OCI-LY7 (cell line): ENCODE data around the gene TPH2. TPM values are rescaled to one million over a fixed set of nuclear protein-coding genes. Genes with fewer than 3 reads are reported as not detected.

ENCODE experiments used
- BruUV-seq: library from RNA; stranded (reverse); fragments of 400-500 nt; replicated peaks from 2 replicates; lab custom pipeline; 2021; lab: Mats Ljungman, UMichigan
- CTCF ChIA-PET: fragments of 300-600 bp; sonication (Branson Sonifier 250); formaldehyde crosslinking; loops from one replicate; lab custom pipeline; 2022; ENCODE audit warnings: antibody characterized with exemption; ENCODE audit not compliant: unreplicated experiment; lab: Charles Lee
- POLR2A ChIA-PET: fragments of 300-600 bp; sonication (Branson Sonifier 250); formaldehyde crosslinking; loops from one replicate; lab custom pipeline; 2022; ENCODE audit warnings: antibody characterized with exemption; lab: Charles Lee
- DNase-seq: peaks from one replicate; pipeline ENCODE4 v3.0.0-alpha.2; 2015; ENCODE audit warnings: low spot score
- H2AFZ ChIP-seq: fragments of 200-600 bp; sonication (generic), shearing (Covaris generic); 2 replicates; pipeline ENCODE4 v1.6.1; 2014; ENCODE audit warnings: mild to moderate bottlenecking, antibody characterized with exemption, low read length, moderate library complexity
- H3K27ac ChIP-seq: fragments of 200-600 bp; sonication (generic); 2 replicates; pipeline ENCODE4 v1.5.1; 2014; ENCODE audit warnings: mixed run types, low read depth, mild to moderate bottlenecking, moderate library complexity, low read length, inconsistent platforms; ENCODE audit not compliant: poor library complexity, severe bottlenecking
- H3K36me3 ChIP-seq: fragments of 200-600 bp; sonication (generic); 2 replicates; pipeline ENCODE4 v1.6.1; 2014; ENCODE audit warnings: mild to moderate bottlenecking, antibody characterized with exemption, low read length, moderate library complexity, mixed read lengths; ENCODE audit not compliant: insufficient read depth
- H3K4me1 ChIP-seq: fragments of 200-600 bp; sonication (generic); 2 replicates; pipeline ENCODE4 v1.5.1; 2014; ENCODE audit warnings: mild to moderate bottlenecking, low read length; ENCODE audit not compliant: insufficient read depth, poor library complexity, severe bottlenecking
- H3K4me2 ChIP-seq: fragments of 200-600 bp; sonication (generic); 2 replicates; pipeline ENCODE4 v1.6.1; 2014; ENCODE audit warnings: mild to moderate bottlenecking, low read length
- H3K4me3 ChIP-seq: fragments of 200-600 bp; sonication (generic); 2 replicates; pipeline ENCODE4 v1.5.1; 2014; ENCODE audit warnings: mild to moderate bottlenecking, low read depth, low read length; ENCODE audit not compliant: poor library complexity, severe bottlenecking
- H3K79me2 ChIP-seq: fragments of 200-600 bp; sonication (generic); 2 replicates; pipeline ENCODE4 v1.6.1; 2016; ENCODE audit warnings: low read depth, mild to moderate bottlenecking, low read length, moderate library complexity, mixed read lengths; ENCODE audit not compliant: insufficient read depth
- H3K9me2 ChIP-seq: fragments of 200-600 bp; sonication (generic); 2 replicates; pipeline ENCODE4 v1.6.1; 2016; ENCODE audit warnings: mild to moderate bottlenecking, low read length, mixed read lengths; ENCODE audit not compliant: insufficient read depth
- H3K9me3 ChIP-seq: fragments of 200-600 bp; sonication (generic); 2 replicates; pipeline ENCODE4 v1.6.1; 2014; ENCODE audit warnings: mild to moderate bottlenecking, mixed run types, low read length, mixed read lengths
- H4K20me1 ChIP-seq: fragments of 200-600 bp; sonication (generic); 2 replicates; pipeline ENCODE4 v1.6.1; 2014; ENCODE audit warnings: mild to moderate bottlenecking, antibody characterized with exemption, low read length, moderate library complexity, mixed read lengths; ENCODE audit not compliant: insufficient read depth
- EZH2phosphoT487 ChIP-seq: fragments of 200-600 bp; sonication (generic); IDR thresholded peaks from 2 replicates; pipeline ENCODE4 v1.6.1; 2018; ENCODE audit warnings: low read depth, borderline replicate concordance, mild to moderate bottlenecking, mixed run types, antibody characterized with exemption, low read length, moderate library complexity, mixed read lengths
- intact Hi-C: fragments of 100-400 bp; cut with micrococcal nuclease; formaldehyde crosslinking; loops from one replicate; pipeline ENCODE4 v1.10.0; 2022; ENCODE audit not compliant: unreplicated experiment
- total RNA-seq, 2 experiments: library from RNA; depleted of rRNA in 1 of 2; stranded (reverse); fragments of >200 nt in 1 of 2; shearing (Covaris generic) in 1 of 2; gene quantifications; 2 replicates each; pipeline ENCODE4 v1.2.3, GENCODE V29; 2014 to 2022
- TF ChIP-seq, protein P1 (sequence below): fragments of 200-600 bp; sonication (generic); conservative IDR thresholded peaks from 2 replicates; pipeline ENCODE4 v1.5.1; 2014; ENCODE audit warnings: mild to moderate bottlenecking, antibody characterized with exemption, low read length, moderate library complexity, mixed read lengths

Gene TPH2
- total RNA-seq, 2 experiments from 2014 or later, result not detected

DNA sequence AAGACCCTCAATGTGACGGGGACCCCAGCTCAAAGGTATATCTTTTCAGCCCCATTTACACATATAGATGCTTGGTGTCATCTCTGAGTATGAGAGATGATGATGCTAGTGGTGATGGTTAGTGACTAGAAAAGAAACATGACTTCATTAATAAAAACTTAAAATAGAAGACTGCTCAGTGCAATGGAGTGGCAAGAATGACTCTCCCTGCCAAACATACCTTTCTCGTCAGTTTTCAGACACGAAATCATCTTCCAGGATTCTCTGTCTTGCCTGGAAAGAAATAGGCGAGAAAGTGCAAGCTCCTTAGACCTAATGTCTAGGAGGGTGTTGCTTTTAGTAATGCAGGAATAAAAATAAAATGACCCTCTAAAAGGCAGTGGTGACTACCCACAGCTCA lies 71.7 kb downstream of the TPH2 start:
- no peak overlapping the region for H3K27ac ChIP-seq
- no peak for TF ChIP-seq EZH2phosphoT487
- TF ChIP-seq, protein P1, sequence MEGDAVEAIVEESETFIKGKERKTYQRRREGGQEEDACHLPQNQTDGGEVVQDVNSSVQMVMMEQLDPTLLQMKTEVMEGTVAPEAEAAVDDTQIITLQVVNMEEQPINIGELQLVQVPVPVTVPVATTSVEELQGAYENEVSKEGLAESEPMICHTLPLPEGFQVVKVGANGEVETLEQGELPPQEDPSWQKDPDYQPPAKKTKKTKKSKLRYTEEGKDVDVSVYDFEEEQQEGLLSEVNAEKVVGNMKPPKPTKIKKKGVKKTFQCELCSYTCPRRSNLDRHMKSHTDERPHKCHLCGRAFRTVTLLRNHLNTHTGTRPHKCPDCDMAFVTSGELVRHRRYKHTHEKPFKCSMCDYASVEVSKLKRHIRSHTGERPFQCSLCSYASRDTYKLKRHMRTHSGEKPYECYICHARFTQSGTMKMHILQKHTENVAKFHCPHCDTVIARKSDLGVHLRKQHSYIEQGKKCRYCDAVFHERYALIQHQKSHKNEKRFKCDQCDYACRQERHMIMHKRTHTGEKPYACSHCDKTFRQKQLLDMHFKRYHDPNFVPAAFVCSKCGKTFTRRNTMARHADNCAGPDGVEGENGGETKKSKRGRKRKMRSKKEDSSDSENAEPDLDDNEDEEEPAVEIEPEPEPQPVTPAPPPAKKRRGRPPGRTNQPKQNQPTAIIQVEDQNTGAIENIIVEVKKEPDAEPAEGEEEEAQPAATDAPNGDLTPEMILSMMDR, result no peak
- no peak for DNase-seq
- H3K4me2 ChIP-seq, result no peak overlapping the region
- no TSS peak for BruUV-seq
- no peaks in the 10 kb centered on the region for H3K79me2 ChIP-seq
- H3K9me2 ChIP-seq, result no peaks in the 10 kb centered on the region
- no peaks in the 10 kb centered on the region for H3K36me3 ChIP-seq
- no peaks in the 10 kb centered on the region for H3K4me1 ChIP-seq
- ChIA-PET POLR2A (no interaction called here), CTCF (no interaction called here)
- no peaks in the 10 kb centered on the region for H3K9me3 ChIP-seq
- no peaks in the 10 kb centered on the region for H4K20me1 ChIP-seq
- intact Hi-C loops, result no loop called here
- H2AFZ ChIP-seq, result no peak overlapping the region
- H3K4me3 ChIP-seq, result no peak overlapping the region

DNA sequence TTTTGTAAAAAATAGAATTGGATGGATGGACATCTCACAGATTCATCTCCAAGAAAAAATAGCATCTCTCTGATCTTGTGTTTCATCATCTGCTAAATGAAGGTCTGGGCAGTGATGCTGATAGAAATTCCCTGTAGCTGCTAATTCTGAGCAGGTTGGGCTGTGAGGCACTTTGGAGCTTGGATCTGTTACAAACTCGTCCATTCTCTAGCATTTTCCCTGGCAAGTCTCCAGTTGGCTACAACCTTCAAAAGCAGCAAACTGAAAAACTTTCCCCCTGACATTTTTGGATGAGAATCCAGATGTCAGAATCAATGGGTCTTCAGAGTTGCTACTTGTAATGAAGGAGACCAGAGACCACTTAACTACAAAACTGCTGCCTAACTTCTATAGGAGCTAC lies 72.7 kb downstream of the TPH2 start:
- no peak for TF ChIP-seq EZH2phosphoT487
- TF ChIP-seq, protein P1, result no peak
- ChIA-PET CTCF (no interaction called here), POLR2A (interaction anchor here (0.7 kb wide), 1 partner anchor 44 kb away, joined by 4 read pairs; no protein-coding TSS in a partner anchor)
- no peak overlapping the region for H3K4me3 ChIP-seq
- no peaks in the 10 kb centered on the region for H3K4me1 ChIP-seq
- no TSS peak for BruUV-seq
- H3K36me3 ChIP-seq, result no peaks in the 10 kb centered on the region
- intact Hi-C loops, result no loop called here
- H3K79me2 ChIP-seq, result no peaks in the 10 kb centered on the region
- no peak overlapping the region for H3K27ac ChIP-seq
- no peaks in the 10 kb centered on the region for H3K9me3 ChIP-seq
- no peak for DNase-seq
- no peaks in the 10 kb centered on the region for H3K9me2 ChIP-seq
- H4K20me1 ChIP-seq, result no peaks in the 10 kb centered on the region
- no peak overlapping the region for H3K4me2 ChIP-seq
- no peak overlapping the region for H2AFZ ChIP-seq

DNA sequence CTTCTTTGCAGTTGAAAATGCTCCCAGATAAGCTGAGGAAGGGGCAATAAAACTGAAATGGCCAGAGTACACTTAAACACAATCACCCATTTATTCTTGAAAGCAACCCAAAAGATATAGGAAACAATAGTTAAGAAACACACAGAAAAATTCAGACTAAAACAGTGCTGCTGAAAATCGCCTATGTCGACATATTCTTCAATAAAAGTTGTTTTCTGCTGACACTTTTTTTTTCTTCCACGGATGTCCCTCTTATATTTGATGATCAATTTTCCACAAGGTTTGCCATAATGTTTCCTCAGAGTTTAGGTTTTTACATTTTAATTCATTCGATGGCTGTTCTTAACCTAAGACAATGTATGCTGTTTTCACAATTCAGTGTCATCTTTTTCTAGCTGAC lies 74.2 kb downstream of the TPH2 start:
- Histone ChIP-seq H3K36me3 (no peaks in the 10 kb centered on the region), H3K4me1 (no peaks in the 10 kb centered on the region), H3K4me2 (no peak overlapping the region), H3K27ac (no peak overlapping the region), H3K4me3 (no peak overlapping the region), H3K9me2 (no peaks in the 10 kb centered on the region), H3K9me3 (no peaks in the 10 kb centered on the region), H2AFZ (no peak overlapping the region), H3K79me2 (no peaks in the 10 kb centered on the region), H4K20me1 (no peaks in the 10 kb centered on the region)
- BruUV-seq, result no TSS peak
- TF ChIP-seq EZH2phosphoT487, result no peak
- TF ChIP-seq, protein P1, result no peak
- POLR2A ChIA-PET, result no interaction called here
- CTCF ChIA-PET, result no interaction called here
- no peak for DNase-seq
- intact Hi-C loops, result no loop called here
